GM19324 (cell line): ENCODE data around the gene HCRTR2.

Source experiments
- ATAC-seq: cut with Tn5 transposase; IDR thresholded peaks from one replicate; pipeline ENCODE4 v1.9.1; 2021; ENCODE audit warnings: mild to moderate bottlenecking, moderate library complexity; ENCODE audit not compliant: unreplicated experiment, low FRiP score

The HCRTR2 gene

GRCh38 chr6:55319961-55320695, 145.8 kb downstream of the HCRTR2 start:
- no peak for ATAC-seq

- no peak for ATAC-seq
Observed at GRCh38 chr6:55320696-55321086, 146.4 kb downstream of the HCRTR2 start.

- ATAC-seq: no peak
Observed at GRCh38 chr6:55327169-55327568, 152.9 kb downstream of the HCRTR2 start, which contains the start of gene GFRAL. Gene GFRAL, plus strand, starts transcription at chr6:55327469. Its CDS starts 86 bp downstream, at chr6:55327555.
